ENCODE results near the gene MAB21L3. TPM values are rescaled to one million over a fixed set of nuclear protein-coding genes. Genes with fewer than 3 reads are reported as not detected.

The MAB21L3 gene
- total and polyA plus RNA-seq, 7 donors = under 0.01 to 2.3 (median 1.1) TPM; not detected in 2

DNA sequence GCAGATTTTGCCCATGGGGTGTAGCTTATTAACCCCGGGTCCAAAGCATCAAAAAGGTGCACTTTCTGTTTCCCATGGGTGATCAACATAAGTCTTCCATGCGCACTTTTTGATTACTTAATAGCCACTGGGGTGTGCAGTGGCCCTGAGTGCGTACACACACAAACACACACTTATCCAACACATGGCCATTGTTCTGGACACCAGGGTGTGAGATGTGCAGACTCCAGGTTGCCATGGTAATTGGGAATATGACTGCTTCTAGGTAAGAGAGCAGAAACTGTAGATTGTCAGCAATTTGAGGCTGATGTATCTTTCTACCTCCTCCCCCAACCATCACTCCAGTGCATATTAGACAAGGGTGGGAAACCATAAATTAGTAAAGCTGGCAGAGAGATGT, 68.8 kb downstream of the MAB21L3 start:
- Histone ChIP-seq H3K36me3 (no peaks in the 10 kb centered on the region), H3K4me1 (peaks cover 0 to 9% (median 0%) of the 10 kb centered on the region in 4 donors), H3K4me3 (no peak overlapping the region), H3K27ac (no peak overlapping the region), H3K9me3 (no peaks in the 10 kb centered on the region), H3K27me3 (no peaks in the 10 kb centered on the region)
- TF ChIP-seq POLR2AphosphoS5 (IDR thresholded peaks at IDR 0.05) (no peak), POLR2A (IDR thresholded peaks at IDR 0.05) (no peak), EP300 (IDR thresholded peaks at IDR 0.05) (no peak)
- TF ChIP-seq, protein P1, sequence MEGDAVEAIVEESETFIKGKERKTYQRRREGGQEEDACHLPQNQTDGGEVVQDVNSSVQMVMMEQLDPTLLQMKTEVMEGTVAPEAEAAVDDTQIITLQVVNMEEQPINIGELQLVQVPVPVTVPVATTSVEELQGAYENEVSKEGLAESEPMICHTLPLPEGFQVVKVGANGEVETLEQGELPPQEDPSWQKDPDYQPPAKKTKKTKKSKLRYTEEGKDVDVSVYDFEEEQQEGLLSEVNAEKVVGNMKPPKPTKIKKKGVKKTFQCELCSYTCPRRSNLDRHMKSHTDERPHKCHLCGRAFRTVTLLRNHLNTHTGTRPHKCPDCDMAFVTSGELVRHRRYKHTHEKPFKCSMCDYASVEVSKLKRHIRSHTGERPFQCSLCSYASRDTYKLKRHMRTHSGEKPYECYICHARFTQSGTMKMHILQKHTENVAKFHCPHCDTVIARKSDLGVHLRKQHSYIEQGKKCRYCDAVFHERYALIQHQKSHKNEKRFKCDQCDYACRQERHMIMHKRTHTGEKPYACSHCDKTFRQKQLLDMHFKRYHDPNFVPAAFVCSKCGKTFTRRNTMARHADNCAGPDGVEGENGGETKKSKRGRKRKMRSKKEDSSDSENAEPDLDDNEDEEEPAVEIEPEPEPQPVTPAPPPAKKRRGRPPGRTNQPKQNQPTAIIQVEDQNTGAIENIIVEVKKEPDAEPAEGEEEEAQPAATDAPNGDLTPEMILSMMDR (IDR thresholded peaks at IDR 0.05) = no peak
- intact Hi-C loops (cut with DNase I) = no loop called here
- DNase-seq = no peak
- 24 to 66% methylated on average over 3 of the region's 3 CpGs for WGBS, 2 donors

- H3K4me3 ChIP-seq = no peak overlapping the region
- TF ChIP-seq, protein P1 (IDR thresholded peaks at IDR 0.05) = no peak
- TF ChIP-seq POLR2AphosphoS5 (IDR thresholded peaks at IDR 0.05) (no peak), EP300 (IDR thresholded peaks at IDR 0.05) (no peak), POLR2A (IDR thresholded peaks at IDR 0.05) (no peak)
- DNase-seq = no peak
- no peaks in the 10 kb centered on the region for H3K36me3 ChIP-seq
- intact Hi-C loops (cut with DNase I) = no loop called here
- H3K27me3 ChIP-seq = no peaks in the 10 kb centered on the region
- H3K4me1 ChIP-seq = peaks cover 0 to 9% (median 0%) of the 10 kb centered on the region in 4 donors
- no peak overlapping the region for H3K27ac ChIP-seq
- 75 to 79% methylated on average over 3 of the region's 3 CpGs for WGBS, 2 donors
- no peaks in the 10 kb centered on the region for H3K9me3 ChIP-seq
These were observed 71.0 kb downstream of the MAB21L3 start for GRCh38 chr1:116182019-116182714.

Other genes with a start within 250 kb of the MAB21L3 start
- 1 to 10 TPM; 1.2 to 3.3 (median 2.8) TPM for gene SLC22A15, start 134.9 kb upstream of the MAB21L3 start, total RNA-seq
- 1 to 10 TPM in 1 of 3 donors, under 1 TPM in 1, not detected in 1; 0.99 to 1.2 TPM for gene SLC22A15, start 134.9 kb upstream of the MAB21L3 start, polyA plus RNA-seq